Stimulated activated CD8-positive, alpha-beta memory T cell treated with anti-CD3 and anti-CD28 coated beads, Interleukin-2, amount 100 ng/mL, for 1 hour (primary cell): ENCODE measurements around the gene C18orf54.
"Not testable (repeated sequence)": the region's sequence is repeated elsewhere in the genome, so short reads cannot be mapped to it uniquely, and the experiment has no call there.

ENCODE experiments used
- DNase-seq, 2 donors: peaks; one replicate each; pipeline ENCODE4 v3.0.0-alpha.2; 2020; ENCODE audit warnings: low read depth in 2 of 2

The C18orf54 gene

GRCh38 chr18:54386800-54387495, 29.2 kb downstream of the C18orf54 start:
- DNase-seq = not testable (repeated sequence)

GRCh38 chr18:54387631-54388030, 29.9 kb downstream of the C18orf54 start:
- DNase-seq = no peak

- no peak for DNase-seq
Observed at GRCh38 chr18:54388203-54389142, 30.8 kb downstream of the C18orf54 start.

- DNase-seq = no peak
Observed at GRCh38 chr18:54389143-54389505, 31.4 kb downstream of the C18orf54 start.

- no peak for DNase-seq
Observed at GRCh38 chr18:54390838-54391237, 33.1 kb downstream of the C18orf54 start.

- no peak for DNase-seq
Observed at GRCh38 chr18:54392543-54393023, 34.9 kb downstream of the C18orf54 start.

- DNase-seq = no peak
Observed at GRCh38 chr18:54393648-54394294, 36.1 kb downstream of the C18orf54 start.

GRCh38 chr18:54396760-54397159, 39.1 kb downstream of the C18orf54 start:
- DNase-seq = no peak

GRCh38 chr18:54405290-54405689, 47.6 kb downstream of the C18orf54 start:
- DNase-seq = no peak

- DNase-seq = no peak
Observed at GRCh38 chr18:54411781-54412180, 54.1 kb downstream of the C18orf54 start.

- DNase-seq = no peak
Observed at GRCh38 chr18:54415086-54415485, 57.4 kb downstream of the C18orf54 start.

- DNase-seq = no peak
Observed at GRCh38 chr18:54416436-54416835, 58.7 kb downstream of the C18orf54 start.

GRCh38 chr18:54423831-54424230, 66.1 kb downstream of the C18orf54 start:
- DNase-seq = no peak

GRCh38 chr18:54426085-54426665, 68.5 kb downstream of the C18orf54 start:
- DNase-seq = no peak
